GM06990 (cell line): ENCODE data around the gene NCK2.

ENCODE experiments used
- DNase-seq: peaks from one replicate; pipeline ENCODE4 v3.0.0-alpha.2; 2011; ENCODE audit not compliant: insufficient read length; ENCODE audit errors: extremely low read depth
- H3K27me3 ChIP-seq: replicated peaks from 2 replicates; pipeline ENCODE4 v1.6.0; 2011; ENCODE audit warnings: low read length; ENCODE audit not compliant: control insufficient read depth, insufficient read depth
- H3K36me3 ChIP-seq: 2 replicates; pipeline ENCODE4 v1.5.1; 2011; ENCODE audit warnings: low read length; ENCODE audit not compliant: control insufficient read depth, insufficient read depth
- H3K4me3 ChIP-seq: replicated peaks from 2 replicates; pipeline ENCODE4 v1.5.1; 2011; ENCODE audit warnings: low read depth, mild to moderate bottlenecking, control low read depth, low read length
- TF ChIP-seq, protein P1 (sequence below): IDR thresholded peaks from 2 replicates; pipeline ENCODE4 v1.5.1; 2011; ENCODE audit warnings: low read length, control low read depth, mild to moderate bottlenecking, inconsistent platforms; ENCODE audit not compliant: insufficient read depth, poor library complexity, severe bottlenecking

Gene NCK2

DNA sequence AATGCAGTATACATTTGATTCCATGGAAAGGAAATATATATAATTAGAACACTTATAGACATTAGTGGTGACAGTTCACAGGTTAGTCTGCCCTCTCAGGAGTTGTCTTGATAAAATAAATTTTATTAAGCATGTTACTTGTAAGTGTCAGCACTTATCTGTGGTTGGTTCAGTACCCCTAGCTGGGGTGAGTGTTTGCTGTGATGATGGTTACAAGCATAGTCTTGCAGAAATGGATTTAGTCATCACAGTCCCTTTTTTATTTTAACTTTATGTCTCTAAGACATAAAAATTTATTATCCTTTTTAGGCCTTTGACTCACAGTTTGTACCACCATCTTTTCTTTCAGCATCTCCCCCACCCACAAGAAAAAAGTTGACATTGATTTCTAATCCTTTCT, 52.1 kb downstream of the NCK2 start:
- Histone ChIP-seq H3K36me3 (no peaks in the 10 kb centered on the region), H3K4me3 (no peak overlapping the region; the same call in 1 of the 2 replicates), H3K27me3 (no peaks in the 10 kb centered on the region)
- no peak for DNase-seq
- TF ChIP-seq, protein P1, sequence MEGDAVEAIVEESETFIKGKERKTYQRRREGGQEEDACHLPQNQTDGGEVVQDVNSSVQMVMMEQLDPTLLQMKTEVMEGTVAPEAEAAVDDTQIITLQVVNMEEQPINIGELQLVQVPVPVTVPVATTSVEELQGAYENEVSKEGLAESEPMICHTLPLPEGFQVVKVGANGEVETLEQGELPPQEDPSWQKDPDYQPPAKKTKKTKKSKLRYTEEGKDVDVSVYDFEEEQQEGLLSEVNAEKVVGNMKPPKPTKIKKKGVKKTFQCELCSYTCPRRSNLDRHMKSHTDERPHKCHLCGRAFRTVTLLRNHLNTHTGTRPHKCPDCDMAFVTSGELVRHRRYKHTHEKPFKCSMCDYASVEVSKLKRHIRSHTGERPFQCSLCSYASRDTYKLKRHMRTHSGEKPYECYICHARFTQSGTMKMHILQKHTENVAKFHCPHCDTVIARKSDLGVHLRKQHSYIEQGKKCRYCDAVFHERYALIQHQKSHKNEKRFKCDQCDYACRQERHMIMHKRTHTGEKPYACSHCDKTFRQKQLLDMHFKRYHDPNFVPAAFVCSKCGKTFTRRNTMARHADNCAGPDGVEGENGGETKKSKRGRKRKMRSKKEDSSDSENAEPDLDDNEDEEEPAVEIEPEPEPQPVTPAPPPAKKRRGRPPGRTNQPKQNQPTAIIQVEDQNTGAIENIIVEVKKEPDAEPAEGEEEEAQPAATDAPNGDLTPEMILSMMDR: no peak

- H3K36me3 ChIP-seq: no peaks in the 10 kb centered on the region
- DNase-seq: peak; percentile 81
- TF ChIP-seq, protein P1: no peak
- H3K27me3 ChIP-seq: no peaks in the 10 kb centered on the region
- H3K4me3 ChIP-seq: peak overlapping the region; percentile 32
Observed at GRCh38 chr2:105797298-105797819, 52.6 kb downstream of the NCK2 start.

DNA sequence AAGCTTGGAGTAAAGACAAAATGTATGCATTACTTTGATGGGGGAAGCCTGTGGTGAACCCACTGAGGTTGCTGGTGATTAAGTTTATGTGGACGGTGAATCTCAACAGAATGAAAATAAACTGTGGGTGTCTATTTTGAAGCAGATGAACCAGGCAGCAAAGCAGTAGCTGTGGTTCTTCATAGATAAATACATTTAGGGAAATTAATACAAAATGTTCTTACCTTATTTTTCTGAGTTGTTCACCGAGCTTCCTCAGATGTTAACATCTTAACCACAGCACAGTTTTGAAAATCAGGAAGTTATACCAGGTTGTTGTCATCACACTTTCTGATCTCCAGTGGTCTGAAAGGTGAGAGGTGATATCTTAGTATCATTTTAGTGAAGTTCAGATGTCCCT, 53.9 kb downstream of the NCK2 start:
- no peaks in the 10 kb centered on the region for H3K36me3 ChIP-seq
- TF ChIP-seq, protein P1: no peak
- DNase-seq: no peak
- peak overlapping the region; percentile 43 for H3K4me3 ChIP-seq
- H3K27me3 ChIP-seq: no peaks in the 10 kb centered on the region

GRCh38 chr2:105800036-105800713, 55.5 kb downstream of the NCK2 start:
- Histone ChIP-seq H3K4me3 (no peak overlapping the region), H3K36me3 (no peaks in the 10 kb centered on the region), H3K27me3 (no peaks in the 10 kb centered on the region)
- DNase-seq: no peak
- TF ChIP-seq, protein P1: no peak

DNA sequence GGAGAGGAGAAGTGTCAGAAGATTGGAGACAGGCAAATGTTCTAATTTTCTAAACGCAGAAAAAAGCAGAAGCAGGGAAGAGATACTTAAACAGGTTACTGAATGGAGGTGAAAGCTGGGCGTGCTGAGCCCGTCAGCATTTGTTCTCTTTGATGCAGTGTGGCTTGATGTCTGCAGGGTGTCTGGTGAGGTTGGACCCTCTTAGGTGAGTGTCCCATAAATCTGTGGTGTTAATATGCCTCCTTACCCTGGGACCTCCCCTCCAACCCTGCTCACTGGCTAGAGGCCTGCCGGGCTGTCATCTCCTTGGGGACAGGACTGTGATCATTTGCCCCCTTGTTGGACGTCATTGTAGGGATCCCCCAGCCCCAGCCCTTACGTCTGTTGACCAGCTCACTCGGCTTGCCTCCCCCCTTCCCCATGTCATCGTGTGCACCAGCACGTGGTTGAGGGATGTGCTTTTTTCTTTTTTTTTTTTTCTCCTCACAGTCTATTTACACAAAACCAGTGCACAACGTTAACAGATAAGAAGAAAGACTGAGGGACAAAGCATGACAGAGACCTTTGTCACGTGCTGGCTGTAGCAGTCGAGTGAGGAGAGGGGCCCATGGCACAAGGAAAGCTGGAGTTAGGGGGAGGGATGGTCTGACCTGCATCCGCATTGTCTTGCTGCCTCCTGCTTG, 56.4 kb downstream of the NCK2 start:
- no peaks in the 10 kb centered on the region for H3K36me3 ChIP-seq
- H3K27me3 ChIP-seq: no peaks in the 10 kb centered on the region
- no peak overlapping the region for H3K4me3 ChIP-seq
- DNase-seq: no peak
- TF ChIP-seq, protein P1: no peak
